Activated CD8-positive, alpha-beta memory T cell treated with anti-CD3 and anti-CD28 coated beads, Interleukin-2, amount 50 U/mL, for 48 hours (primary cell): ENCODE results near the gene CD2AP.
"Not testable (repeated sequence)": the region's sequence is repeated elsewhere in the genome, so short reads cannot be mapped to it uniquely, and the experiment has no call there.

Source experiments
- DNase-seq: peaks from one replicate; pipeline ENCODE4 v3.0.0-alpha.2; 2020

The CD2AP gene

DNA sequence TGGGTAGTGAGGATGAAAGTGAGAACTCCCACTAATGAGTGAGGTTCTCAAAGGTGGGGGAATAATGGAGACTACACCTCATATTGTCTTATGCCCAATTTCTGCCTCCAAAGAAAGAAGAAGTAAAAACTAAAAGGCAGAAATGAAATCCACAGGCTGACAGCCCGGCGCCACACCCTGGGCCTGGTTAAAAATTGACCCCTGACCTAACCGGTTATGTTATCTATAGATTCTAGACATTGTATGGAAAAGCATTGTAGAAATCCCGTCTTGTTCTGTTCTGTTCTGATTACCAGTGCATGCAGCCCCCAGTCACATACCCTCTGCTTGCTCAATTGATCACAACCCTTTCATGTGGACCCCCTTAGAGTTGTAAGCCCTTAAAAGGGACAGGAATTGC, 170.0 kb downstream of the CD2AP start:
- DNase-seq = not testable (repeated sequence)

DNA sequence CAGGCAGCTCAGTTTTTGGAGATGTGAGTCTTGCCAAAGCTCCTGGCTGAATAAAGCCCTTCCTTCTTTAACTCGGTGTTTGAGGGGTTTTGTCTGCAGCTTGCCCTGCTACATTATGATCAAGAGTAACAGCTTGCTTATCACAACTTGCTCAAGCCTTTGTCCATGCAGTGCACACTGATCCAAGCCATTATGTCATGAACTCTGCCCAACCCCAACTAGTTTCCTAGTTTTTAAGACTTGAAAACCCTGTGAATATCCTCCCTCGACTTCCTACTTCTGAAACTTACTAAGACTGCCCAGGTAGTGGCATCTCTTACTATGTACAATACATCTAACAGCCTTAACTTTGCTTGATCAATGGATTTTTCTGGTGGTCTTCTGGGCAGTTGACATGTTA, 170.4 kb downstream of the CD2AP start:
- DNase-seq = no peak

DNA sequence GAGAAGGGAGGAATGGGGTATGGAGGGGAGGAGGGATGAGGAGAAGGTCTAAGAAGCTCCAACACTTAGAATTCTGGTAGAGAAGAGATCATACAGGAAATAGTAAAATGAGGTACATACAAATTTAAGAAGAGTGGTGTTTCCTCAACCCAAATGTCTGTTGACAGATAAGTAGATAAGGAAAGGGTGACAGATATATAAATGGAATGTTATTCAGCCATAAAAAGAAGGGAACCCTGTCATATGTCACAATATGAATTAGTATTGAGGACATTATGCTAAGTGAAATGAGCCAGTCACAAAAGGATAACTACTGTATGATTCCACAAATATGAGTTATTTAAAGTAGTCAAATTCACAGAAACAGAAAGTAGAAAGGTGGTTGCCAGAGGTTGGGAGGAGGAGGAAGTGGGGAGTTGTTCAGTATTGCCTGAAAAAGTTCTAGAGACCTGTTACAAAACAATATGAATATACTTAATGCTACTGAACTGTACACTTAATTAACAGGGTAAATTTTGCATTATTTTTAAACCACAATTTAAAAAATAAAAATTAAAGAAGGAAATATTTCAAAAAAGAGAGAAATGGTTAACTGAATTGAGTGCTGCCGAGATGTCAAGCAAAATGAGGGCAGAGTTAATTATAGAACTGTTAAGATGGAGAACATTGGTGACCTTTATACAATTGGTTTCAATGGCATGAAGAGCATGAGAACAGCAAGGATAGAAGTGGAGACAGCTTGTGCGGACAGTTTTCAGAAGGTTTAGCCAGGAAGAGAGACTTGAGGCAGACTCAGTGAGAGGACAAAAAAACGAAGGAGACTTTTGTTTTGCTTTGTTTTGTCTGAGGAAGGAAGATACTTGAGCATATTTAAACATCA, 173.2 kb downstream of the CD2AP start:
- DNase-seq = no peak

DNA sequence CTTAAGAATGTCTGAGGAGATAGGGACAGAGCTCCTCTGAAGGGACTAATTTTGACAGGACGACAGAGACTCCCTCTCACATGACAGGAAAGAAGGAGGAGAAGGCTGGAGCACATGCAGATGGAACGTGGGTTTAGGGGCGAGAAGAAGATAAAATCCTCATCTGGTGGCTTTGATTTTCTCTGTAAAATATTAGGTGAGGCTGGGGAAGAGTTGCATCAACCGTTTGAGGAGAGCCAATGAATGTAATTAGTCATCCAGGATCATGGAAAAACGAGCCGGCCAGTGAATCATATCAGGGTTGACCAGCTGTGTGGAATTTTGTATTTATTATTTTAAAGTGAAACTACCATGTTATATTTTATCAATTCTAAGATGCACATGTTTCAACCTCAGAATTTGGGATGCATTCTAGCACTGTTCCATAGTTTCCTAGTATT, 173.9 kb downstream of the CD2AP start:
- no peak for DNase-seq

DNA sequence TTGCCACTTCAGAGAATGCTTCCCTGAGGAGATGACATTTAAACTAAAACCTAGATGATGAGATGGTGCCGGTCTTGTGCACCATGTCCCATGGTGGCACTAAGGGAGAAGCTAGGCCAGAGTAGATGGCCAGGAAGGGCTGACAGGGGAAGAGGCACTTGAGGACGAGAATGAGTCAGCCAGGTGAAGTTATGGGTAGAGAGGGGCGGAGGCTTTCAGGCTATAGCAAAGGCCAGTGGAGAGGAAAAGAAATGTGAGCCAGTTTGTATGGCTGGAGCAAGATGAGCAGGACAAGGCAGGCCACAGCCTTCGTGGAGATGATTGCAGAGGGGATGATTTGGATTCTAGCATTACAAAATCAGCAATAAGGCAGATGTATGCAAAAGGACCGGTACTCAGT, 176.1 kb downstream of the CD2AP start:
- no peak for DNase-seq

DNA sequence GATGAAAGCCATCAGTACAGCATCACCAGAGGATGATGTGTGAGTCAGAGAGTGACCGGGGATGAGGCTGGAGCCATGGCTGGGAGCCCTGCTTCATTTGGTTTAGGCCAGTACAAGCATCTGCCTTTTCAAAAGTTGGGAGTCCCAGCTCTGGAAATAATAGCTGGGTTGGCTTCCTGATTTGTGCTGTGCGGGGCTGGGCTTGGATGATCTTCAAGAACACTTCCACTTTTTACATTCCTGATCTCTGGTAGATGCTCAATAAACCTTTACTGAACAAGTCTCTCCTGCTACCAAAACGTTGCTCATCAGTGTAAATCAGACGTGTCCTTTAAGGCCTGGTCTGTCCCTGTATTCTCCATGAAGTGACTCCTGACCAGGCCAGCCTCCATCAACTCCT, 176.7 kb downstream of the CD2AP start:
- DNase-seq = no peak

DNA sequence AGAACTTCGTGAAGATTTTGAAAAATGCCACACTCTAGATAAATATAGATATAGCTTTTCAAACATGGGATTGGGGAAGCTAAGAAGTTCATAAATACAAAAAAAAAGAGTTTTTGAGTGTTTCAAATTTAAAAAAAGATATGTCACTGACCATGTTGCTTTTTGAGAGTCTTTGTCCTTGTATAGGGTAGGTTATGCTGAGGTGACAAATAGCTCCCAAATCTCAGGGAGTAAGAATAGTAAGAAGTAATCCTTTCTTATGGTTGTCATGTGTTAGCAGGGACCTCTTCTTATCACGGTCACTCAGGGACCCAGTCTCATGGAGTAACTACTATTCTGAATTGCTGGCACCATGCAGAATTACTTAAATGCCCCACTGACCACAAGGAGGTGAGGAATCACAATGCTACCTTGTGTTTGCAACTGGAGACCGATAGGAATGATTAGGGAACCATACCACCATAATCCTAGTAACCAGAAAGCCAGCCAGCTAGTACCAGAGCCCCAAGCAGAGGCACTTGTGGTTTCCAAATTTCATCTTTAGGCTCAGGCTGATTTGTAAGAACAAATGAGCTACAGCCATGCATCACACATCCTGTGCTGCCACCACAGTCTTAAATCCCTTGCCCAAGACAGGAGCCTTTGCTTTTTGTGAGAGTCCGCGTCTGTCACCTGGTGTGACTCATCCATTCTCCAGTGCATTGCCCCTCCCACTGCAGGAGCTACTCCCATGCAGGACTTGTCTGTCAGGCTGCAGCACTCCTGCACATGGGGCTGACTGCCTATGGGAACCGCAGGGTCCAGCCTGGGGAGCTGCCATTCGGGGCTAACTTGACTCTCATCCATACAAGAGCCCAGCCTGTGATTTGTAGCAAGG, 178.4 kb downstream of the CD2AP start:
- peak; percentile 57 for DNase-seq

DNA sequence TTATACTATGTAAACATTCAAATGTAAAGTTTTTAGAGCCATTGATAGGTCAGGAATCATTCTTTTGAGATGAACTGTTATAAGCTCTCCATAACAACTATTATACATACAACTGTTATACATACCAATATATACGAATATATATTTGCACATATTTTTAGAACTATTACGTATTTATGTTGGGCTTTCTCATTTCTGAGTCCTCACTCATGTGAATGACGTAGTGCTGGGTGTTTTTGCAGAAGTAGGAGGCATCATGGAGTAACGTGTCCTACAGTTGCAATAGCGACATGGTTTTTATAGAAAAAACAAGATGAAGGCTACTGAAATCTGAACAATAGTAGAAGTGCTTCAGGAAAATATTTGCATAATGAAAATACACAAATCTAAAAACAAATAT, 184.4 kb downstream of the CD2AP start:
- DNase-seq = no peak

DNA sequence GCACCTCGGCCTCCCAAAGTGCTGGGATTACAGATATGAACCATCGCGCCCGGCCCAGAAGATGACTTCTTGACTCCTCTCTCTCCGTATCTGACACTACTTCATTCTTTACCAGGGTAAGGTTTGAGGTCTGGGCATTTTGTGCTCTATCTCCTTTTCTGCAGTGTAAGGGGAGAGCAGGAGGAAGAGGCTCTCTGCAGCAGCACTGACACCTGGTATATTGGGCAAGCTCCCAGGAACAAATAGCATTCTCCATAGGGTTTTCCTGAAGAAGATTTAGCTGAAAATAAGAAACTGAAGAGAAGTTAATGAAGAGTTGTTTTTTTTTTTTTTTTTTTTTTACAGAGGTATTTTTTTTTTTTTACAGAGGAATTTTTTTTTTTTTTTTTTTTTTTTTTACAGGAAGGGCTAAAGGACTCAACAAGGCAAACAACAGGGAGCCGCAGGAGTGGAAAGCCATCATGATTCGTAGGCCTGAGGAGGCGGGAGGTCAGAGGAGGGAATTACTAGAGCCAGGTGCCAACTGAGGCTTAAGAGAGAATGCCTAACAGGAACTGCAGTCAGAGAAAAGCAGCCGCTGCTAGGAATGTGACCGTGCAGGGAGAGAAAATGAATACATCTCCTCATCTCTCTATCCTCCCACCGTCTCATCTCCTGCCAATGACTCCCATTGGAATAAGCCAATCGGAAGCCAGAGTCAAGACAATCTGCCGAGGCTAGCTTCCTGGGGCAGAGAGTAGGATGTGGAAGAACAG, 186.1 kb downstream of the CD2AP start:
- DNase-seq = no peak

DNA sequence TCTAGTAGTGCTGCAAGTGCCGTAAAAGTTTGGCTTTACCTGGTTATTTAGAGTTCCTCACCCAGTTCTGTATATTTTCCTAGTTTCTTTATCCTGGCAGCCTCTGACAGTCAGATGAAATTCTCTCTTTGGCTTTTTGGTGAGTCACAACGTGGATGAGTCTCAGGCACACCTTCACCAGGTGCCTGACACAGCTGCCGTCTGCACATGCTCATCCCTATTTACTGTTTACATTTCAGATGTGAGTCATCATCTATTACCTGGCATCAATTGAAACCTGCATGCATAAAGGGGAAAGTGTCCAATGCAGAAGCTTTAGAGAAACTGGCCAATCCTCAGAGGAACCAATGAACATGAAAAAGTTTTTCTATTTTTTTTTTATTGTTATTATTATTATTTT, 187.5 kb downstream of the CD2AP start:
- DNase-seq = no peak

DNA sequence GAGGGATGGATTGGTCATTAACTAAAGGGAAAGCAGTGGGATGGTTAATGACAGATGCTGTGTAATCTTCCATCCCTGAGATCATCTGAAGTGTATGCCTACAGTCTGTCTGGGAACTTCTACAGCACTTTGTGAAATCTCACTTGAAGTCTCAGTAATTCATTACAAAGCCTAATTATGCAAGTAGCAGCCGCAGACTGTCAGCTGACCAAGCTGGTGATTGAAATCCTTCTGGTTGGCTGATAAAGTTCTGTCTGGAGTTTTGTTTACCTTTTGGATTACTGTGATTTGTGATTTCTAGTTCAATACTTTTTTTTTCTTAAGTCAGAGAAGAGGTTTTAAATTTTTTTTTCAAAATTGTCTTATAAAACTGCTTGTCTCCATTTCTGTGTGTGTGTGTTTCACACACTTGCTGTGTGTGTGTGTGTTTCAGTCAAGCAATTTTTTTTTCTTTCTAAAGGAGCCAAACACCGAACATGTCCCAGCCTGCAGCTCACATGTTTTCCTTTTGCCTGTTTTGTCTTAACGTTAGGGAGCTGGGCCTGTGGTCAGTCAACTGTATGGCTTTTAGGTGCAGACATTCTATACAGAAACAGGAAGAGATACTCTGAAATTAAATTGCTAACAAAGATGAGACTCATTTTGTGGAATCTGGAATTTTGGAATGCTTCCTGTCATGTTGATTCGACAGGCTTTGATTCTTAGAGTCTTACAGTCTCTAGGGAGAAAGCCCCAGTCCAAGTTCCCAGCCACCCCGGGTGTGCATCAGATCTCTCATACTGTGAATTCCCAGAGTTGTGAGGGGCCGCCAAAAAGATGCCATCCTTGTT, 192.3 kb downstream of the CD2AP start:
- DNase-seq = no peak

DNA sequence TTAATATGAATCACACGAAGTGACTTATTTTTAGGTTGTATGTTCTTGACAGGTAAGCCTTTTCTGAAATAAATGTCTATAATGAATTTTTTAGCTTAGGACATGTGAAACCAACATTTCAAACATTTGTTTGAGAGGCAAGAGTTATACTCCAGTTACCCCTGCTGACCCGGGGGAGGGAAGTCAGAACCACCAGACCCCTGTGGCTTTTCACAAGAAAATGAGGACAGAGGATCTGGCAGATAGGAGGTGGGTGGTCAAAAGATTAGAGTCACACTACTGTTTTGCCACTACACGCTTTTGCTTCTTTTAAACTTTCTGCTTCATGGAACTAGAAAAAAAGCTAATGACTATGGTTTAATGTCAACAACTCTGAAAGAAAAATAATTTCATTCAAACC, 193.3 kb downstream of the CD2AP start:
- no peak for DNase-seq

DNA sequence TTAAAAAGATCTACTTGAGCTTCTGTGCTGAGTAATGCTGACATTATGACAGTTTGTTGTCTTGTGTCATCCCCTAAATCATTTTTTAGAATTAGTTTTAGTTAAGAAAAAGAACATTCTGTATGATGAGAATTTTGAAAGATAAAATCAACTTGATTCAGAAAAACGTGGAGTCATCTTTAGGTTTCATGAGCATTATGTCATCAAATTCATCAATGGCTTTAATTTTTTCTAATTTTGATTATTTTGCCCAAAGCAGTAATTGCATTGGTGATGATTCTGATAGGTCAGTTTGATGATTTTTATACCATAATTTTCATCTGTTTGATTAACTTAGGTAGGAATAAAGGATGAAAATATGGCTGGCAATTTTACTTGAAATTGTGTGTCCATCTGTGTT, 194.2 kb downstream of the CD2AP start:
- no peak for DNase-seq

DNA sequence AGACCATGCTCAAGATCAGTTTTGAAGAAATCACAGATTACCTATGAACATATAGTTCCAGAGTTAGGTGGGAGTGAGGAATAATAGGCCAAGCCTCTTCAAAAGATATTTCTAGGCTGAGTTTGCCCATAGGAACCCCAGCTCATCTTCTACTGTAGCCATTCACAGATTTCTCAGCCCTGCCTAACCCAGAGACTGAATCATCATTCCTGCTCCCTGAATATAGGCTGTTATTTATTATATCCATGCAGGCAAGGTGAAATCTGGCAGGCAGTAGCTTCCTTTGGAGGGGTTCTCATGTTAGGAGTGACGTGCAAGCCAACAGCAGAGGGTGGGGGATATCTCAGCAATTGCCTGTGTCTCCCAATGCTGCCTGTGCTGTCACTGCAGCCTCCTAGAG, 195.2 kb downstream of the CD2AP start:
- DNase-seq = no peak

DNA sequence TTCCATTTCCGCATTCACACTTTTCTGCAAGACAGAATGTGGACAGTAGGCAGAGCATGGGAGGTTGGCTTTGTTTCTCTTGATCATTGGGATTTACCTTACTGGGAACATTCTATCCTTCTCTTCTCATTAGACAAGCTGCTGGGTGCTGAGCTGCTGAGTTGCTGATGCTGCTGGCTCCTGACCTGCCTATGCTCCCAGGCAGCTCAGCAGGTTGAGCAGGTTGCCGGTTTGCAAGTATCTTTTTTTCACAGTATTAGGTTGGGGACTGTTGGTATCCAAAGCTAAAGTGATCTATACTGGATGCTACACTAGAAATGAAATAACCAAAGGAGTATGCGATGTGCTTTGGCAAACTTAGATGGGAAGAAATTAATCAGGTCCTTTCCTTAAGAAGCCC, 197.1 kb downstream of the CD2AP start:
- no peak for DNase-seq
